ENCODE results near the gene SERPINB8.

DNA sequence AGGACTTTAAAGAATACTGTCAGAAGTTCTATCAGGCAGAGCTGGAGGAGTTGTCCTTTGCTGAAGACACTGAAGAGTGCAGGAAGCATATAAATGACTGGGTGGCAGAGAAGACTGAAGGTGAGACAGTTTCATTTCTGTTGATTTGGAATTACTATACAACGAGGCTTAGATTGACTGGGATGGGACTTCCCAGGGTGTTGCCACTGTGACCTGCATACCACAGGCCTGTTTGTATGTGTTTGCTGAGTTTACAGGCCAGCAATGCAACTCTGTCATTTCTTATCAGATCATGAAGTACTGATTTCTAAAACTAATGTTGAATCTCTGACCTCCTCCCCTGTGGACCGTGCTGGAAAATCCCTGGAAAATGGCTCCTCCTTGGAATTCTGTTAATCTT lies 11.8 kb downstream of the SERPINB8 start:
- no peak for TF ChIP-seq EZH2 (IDR thresholded peaks at IDR 0.05; ENCODE audit: borderline replicate concordance, low read depth, low read length)
- TF ChIP-seq, protein P1, sequence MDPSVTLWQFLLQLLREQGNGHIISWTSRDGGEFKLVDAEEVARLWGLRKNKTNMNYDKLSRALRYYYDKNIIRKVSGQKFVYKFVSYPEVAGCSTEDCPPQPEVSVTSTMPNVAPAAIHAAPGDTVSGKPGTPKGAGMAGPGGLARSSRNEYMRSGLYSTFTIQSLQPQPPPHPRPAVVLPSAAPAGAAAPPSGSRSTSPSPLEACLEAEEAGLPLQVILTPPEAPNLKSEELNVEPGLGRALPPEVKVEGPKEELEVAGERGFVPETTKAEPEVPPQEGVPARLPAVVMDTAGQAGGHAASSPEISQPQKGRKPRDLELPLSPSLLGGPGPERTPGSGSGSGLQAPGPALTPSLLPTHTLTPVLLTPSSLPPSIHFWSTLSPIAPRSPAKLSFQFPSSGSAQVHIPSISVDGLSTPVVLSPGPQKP (CRISPR knock-in tag; IDR thresholded peaks at IDR 0.05), result no peak
